Measurements from ENCODE around the gene DAAM1. TPM values are rescaled to one million over a fixed set of nuclear protein-coding genes. Genes with fewer than 3 reads are reported as not detected.
A peak's percentile ranks its signal among the peaks of the same experiment; 100 is the strongest.

The DAAM1 gene
- total and polyA plus RNA-seq, 8 donors = 5.8 to 204 (median 31.3) TPM

DNA sequence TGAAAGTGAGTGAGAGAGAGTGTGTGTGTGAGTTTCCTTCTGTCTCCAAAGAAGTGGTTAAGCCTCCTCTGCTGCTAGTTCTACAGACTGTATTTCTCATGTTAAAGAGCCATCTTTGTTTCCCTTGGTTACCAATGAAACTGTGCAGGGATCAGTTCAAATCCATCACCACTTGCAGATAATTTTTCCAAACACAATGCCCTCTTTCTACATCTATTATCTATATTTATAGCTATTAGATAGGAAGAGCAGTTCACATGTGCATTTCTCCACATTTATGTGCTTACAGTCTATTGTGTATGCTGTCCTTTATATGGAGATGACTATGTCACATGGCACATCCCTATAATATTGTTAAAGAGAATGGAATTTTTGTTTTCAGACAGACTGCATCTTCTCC lies 2.2 kb upstream of the DAAM1 start:
- Histone ChIP-seq H3K27me3 (no peaks in the 10 kb centered on the region), H3K4me3 (no peak overlapping the region), H3K9me3 (no peaks in the 10 kb centered on the region), H3K36me3 (no peaks in the 10 kb centered on the region), H3K4me1 (peaks cover 8 to 28% (median 15%) of the 10 kb centered on the region in 4 donors), H3K27ac (no peak overlapping the region)
- DNase-seq = no peak
- intact Hi-C loops (cut with DNase I; ENCODE audit: low total_unique reads) = no loop called here
- TF ChIP-seq, protein P1, sequence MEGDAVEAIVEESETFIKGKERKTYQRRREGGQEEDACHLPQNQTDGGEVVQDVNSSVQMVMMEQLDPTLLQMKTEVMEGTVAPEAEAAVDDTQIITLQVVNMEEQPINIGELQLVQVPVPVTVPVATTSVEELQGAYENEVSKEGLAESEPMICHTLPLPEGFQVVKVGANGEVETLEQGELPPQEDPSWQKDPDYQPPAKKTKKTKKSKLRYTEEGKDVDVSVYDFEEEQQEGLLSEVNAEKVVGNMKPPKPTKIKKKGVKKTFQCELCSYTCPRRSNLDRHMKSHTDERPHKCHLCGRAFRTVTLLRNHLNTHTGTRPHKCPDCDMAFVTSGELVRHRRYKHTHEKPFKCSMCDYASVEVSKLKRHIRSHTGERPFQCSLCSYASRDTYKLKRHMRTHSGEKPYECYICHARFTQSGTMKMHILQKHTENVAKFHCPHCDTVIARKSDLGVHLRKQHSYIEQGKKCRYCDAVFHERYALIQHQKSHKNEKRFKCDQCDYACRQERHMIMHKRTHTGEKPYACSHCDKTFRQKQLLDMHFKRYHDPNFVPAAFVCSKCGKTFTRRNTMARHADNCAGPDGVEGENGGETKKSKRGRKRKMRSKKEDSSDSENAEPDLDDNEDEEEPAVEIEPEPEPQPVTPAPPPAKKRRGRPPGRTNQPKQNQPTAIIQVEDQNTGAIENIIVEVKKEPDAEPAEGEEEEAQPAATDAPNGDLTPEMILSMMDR (IDR thresholded peaks at IDR 0.05) = no peak
- TF ChIP-seq POLR2A (IDR thresholded peaks at IDR 0.05) (no peak), POLR2AphosphoS5 (IDR thresholded peaks at IDR 0.05) (no peak), EP300 (IDR thresholded peaks at IDR 0.05) (no peak)

- WGBS, 5 donors = 54 to 63% (median 59%) methylated on average over 4 of the region's 4 CpGs
- TF ChIP-seq, protein P1 (IDR thresholded peaks at IDR 0.05) = no peak
- TF ChIP-seq POLR2A (IDR thresholded peaks at IDR 0.05) (no peak), POLR2AphosphoS5 (IDR thresholded peaks at IDR 0.05) (no peak), EP300 (IDR thresholded peaks at IDR 0.05) (no peak)
- intact Hi-C loops (cut with DNase I; ENCODE audit: low total_unique reads) = no loop called here
- Histone ChIP-seq H3K27ac (no peak overlapping the region), H3K4me1 (peaks cover 8 to 32% (median 21%) of the 10 kb centered on the region in 4 donors), H3K4me3 (peak overlapping the region in 1 of 4 donors; percentile 66), H3K9me3 (no peaks in the 10 kb centered on the region), H3K27me3 (no peaks in the 10 kb centered on the region), H3K36me3 (no peaks in the 10 kb centered on the region)
- no peak for DNase-seq
Measured at GRCh38 chr14:59187118-59187517, 1.3 kb upstream of the DAAM1 start.

DNA sequence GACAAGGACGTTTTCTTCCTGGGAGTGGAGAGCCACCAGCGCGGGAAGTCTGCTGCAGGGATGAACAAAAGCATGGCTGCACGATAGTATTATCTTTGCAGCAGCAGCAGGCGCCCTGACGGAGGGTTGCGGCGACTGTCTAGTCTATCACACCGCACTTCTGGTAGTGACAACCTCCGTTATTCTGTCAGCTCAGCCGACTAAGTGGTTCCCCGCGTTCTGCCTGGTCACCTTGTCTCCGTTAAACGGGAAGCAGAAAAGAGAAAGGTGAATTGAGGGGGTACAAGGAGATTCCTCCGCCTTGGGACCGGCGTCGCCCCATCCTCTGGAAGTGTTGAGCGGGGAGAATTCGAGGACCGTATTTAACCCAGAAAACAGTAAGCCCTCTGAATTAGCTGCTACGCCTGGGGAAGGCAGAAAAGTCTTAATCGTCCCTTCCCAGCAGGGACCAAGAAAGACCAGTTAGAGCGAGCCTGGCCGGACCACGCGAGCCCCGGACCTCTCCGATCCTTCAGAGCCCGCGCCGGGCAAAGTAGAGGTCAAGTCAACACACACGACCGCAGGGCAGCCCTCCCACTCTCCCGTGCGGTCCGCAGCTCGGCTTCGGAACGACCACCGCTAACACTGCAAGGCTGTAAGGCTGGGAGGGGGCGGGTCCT lies 536 bp upstream of the DAAM1 start:
- WGBS, 5 donors = 0 to 2% (median 1%) methylated on average over 33 to 43 of the region's 43 CpGs
- intact Hi-C loops (cut with DNase I; ENCODE audit: low total_unique reads) = no loop called here

GRCh38 chr14:59189091-59189785 lies 771 bp downstream of the DAAM1 start:
- TF ChIP-seq, protein P1 (IDR thresholded peaks at IDR 0.05) = no peak
- no peak for TF ChIP-seq EP300 (IDR thresholded peaks at IDR 0.05)
- no peak for TF ChIP-seq POLR2AphosphoS5 (IDR thresholded peaks at IDR 0.05)
- no peak for TF ChIP-seq POLR2A (IDR thresholded peaks at IDR 0.05)
- intact Hi-C loops (cut with DNase I; ENCODE audit: low total_unique reads) = no loop called here

More for the DNA sequence above, 536 bp upstream of the DAAM1 start:
- no peak for DNase-seq
- Histone ChIP-seq H3K4me3 (peak overlapping the region; percentile 66 to 89 (median 74)), H3K27me3 (no peaks in the 10 kb centered on the region), H3K4me1 (peaks cover 8 to 34% (median 24%) of the 10 kb centered on the region in 4 donors), H3K27ac (peak overlapping the region; percentile 91 to 98 (median 97)), H3K9me3 (no peaks in the 10 kb centered on the region), H3K36me3 (no peaks in the 10 kb centered on the region)
- TF ChIP-seq EP300 (IDR thresholded peaks at IDR 0.05) = no peak
- no peak for TF ChIP-seq POLR2AphosphoS5 (IDR thresholded peaks at IDR 0.05)
- TF ChIP-seq, protein P1 (IDR thresholded peaks at IDR 0.05) = no peak
- TF ChIP-seq POLR2A (IDR thresholded peaks at IDR 0.05) = no peak

More at GRCh38 chr14:59189091-59189785, 771 bp downstream of the DAAM1 start:
- no peaks in the 10 kb centered on the region for H3K27me3 ChIP-seq
- WGBS, 5 donors = 0 to 1% (median 0%) methylated on average over 17 to 51 of the region's 51 CpGs
- no peaks in the 10 kb centered on the region for H3K36me3 ChIP-seq
- H3K4me1 ChIP-seq = peaks cover 8 to 44% (median 27%) of the 10 kb centered on the region in 4 donors
- H3K27ac ChIP-seq = peak overlapping the region; percentile 92 to 98 (median 97)
- DNase-seq = peak in 1 of 2 donors; percentile 72
- peak overlapping the region; percentile 66 to 89 (median 74) for H3K4me3 ChIP-seq
- H3K9me3 ChIP-seq = no peaks in the 10 kb centered on the region
